ENCODE data around the gene CRIP2. TPM values are rescaled to one million over a fixed set of nuclear protein-coding genes. Genes with fewer than 3 reads are reported as not detected.

CRIP2 gene
- total and polyA plus RNA-seq, 9 of the 15 experiments (the other 6 are each of a cell fraction or from before 2014, with no cell fraction given) = 0.18 to 2.0 (median 0.69) TPM; not detected in 1

DNA sequence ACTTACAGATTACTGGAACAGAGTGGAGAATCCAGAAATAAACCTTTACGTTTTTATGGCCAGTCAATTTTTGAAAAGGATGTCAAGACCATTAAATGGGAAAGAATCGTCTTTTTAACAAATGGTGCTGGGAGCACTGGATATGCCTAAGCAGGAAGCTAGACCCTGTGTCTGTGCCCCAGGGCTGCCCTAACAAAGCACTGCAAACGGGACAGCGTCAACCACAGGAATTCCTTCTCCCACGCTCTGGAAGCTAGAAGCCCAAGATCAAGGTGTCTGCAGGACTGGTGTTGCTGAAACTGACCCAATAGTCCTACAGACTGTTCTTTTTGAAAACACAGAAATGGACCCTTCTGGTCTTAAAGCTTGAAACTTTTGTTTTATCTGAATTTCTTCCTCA lies 42.5 kb downstream of the CRIP2 start:
- H3K4me2 ChIP-seq (ENCODE audit: insufficient read depth, low read length) = no peak overlapping the region
- in situ Hi-C loops (cut with MboI) = no loop called here
- ATAC-seq (no peak), DNase-seq (ENCODE audit: extremely low read depth in 1 of 4, low spot score in 3 of 4) (no peak), FAIRE-seq (no peak)
- H4K20me1 ChIP-seq (replicated peaks; ENCODE audit: control insufficient read depth, insufficient read depth, low read length) = no peaks in the 10 kb centered on the region
- H3K9ac ChIP-seq (ENCODE audit: insufficient read depth in 1 of 2, low read depth in 2 of 2, low read length in 2 of 2) = no peak overlapping the region
- ChIA-PET POLR2A (no interaction called here), CTCF (ENCODE audit: low intra/inter-chr PET ratio) (no interaction called here)
- no peaks in the 10 kb centered on the region for H3K79me2 ChIP-seq (ENCODE audit: control insufficient read depth, insufficient read depth, low read length)
- H3K9me3 ChIP-seq (replicated peaks; ENCODE audit: control insufficient read depth, insufficient read depth, low read depth, low read length) = no peaks in the 10 kb centered on the region
- no peaks in the 10 kb centered on the region for H3K4me1 ChIP-seq (replicated peaks in 1 of 2; ENCODE audit: control insufficient read depth in 2 of 2, insufficient read depth in 2 of 2, low read length in 2 of 2)
- H3K4me3 ChIP-seq = no peak overlapping the region
- H3K36me3 ChIP-seq (ENCODE audit: control insufficient read depth, insufficient read depth, low read length) = no peaks in the 10 kb centered on the region
- H3K27ac ChIP-seq (ENCODE audit: extremely low read depth, low read depth, low read length) = no peak overlapping the region
- H3K9me1 ChIP-seq (ENCODE audit: control insufficient read depth, insufficient read depth, low read length) = no peaks in the 10 kb centered on the region
- peaks cover 5 to 10% of the 10 kb centered on the region in 2 experiments; a peak in 4 of 5 replicates for H3K27me3 ChIP-seq (ENCODE audit: control insufficient read depth in 2 of 2, insufficient read depth in 2 of 2, low read length in 2 of 2)
- intact Hi-C loops (cut with micrococcal nuclease) = no loop called here
- 0% methylated on average over 5 of the region's 5 CpGs for WGBS (ENCODE audit: insufficient coverage, low coverage, missing lambda C conversion rate)
- H2AFZ ChIP-seq (ENCODE audit: low read depth, low read length) = no peak overlapping the region
- no TSS peak for BruUV-seq (replicated peaks)
- no peak for TF ChIP-seq ZEB2 (IDR thresholded peaks at IDR 0.05)
- no peak for TF ChIP-seq HNRNPUL1 (IDR thresholded peaks at IDR 0.05; ENCODE audit: low read length)
- TF ChIP-seq, protein P1, sequence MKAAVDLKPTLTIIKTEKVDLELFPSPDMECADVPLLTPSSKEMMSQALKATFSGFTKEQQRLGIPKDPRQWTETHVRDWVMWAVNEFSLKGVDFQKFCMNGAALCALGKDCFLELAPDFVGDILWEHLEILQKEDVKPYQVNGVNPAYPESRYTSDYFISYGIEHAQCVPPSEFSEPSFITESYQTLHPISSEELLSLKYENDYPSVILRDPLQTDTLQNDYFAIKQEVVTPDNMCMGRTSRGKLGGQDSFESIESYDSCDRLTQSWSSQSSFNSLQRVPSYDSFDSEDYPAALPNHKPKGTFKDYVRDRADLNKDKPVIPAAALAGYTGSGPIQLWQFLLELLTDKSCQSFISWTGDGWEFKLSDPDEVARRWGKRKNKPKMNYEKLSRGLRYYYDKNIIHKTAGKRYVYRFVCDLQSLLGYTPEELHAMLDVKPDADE (conservative IDR thresholded peaks at IDR 0.05; ENCODE audit: control insufficient read depth, low read depth, low read length) = no peak
- TF ChIP-seq MXI1 (IDR thresholded peaks at IDR 0.05; ENCODE audit: low read depth, low read length) = no peak
- TF ChIP-seq BRD9 (IDR thresholded peaks at IDR 0.05; ENCODE audit: low read depth, partially characterized antibody) = no peak
- TF ChIP-seq SRF (CRISPR knock-in tag; IDR thresholded peaks at IDR 0.05) = no peak
- TF ChIP-seq, protein P2, sequence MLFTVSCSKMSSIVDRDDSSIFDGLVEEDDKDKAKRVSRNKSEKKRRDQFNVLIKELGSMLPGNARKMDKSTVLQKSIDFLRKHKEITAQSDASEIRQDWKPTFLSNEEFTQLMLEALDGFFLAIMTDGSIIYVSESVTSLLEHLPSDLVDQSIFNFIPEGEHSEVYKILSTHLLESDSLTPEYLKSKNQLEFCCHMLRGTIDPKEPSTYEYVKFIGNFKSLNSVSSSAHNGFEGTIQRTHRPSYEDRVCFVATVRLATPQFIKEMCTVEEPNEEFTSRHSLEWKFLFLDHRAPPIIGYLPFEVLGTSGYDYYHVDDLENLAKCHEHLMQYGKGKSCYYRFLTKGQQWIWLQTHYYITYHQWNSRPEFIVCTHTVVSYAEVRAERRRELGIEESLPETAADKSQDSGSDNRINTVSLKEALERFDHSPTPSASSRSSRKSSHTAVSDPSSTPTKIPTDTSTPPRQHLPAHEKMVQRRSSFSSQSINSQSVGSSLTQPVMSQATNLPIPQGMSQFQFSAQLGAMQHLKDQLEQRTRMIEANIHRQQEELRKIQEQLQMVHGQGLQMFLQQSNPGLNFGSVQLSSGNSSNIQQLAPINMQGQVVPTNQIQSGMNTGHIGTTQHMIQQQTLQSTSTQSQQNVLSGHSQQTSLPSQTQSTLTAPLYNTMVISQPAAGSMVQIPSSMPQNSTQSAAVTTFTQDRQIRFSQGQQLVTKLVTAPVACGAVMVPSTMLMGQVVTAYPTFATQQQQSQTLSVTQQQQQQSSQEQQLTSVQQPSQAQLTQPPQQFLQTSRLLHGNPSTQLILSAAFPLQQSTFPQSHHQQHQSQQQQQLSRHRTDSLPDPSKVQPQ (CRISPR knock-in tag; IDR thresholded peaks at IDR 0.05; ENCODE audit: borderline replicate concordance) = no peak
- no peak for TF ChIP-seq ZFX (CRISPR knock-in tag; IDR thresholded peaks at IDR 0.05)
- no peak for TF ChIP-seq ZNF274 (IDR thresholded peaks at IDR 0.05; ENCODE audit: borderline replicate concordance, low read depth, low read length)
- no peak for TF ChIP-seq PURB (CRISPR knock-in tag; IDR thresholded peaks at IDR 0.05; ENCODE audit: low read depth)
- no peak for TF ChIP-seq ZNF165 (CRISPR knock-in tag; IDR thresholded peaks at IDR 0.05; ENCODE audit: borderline replicate concordance)
- TF ChIP-seq ZNF57 (CRISPR knock-in tag; IDR thresholded peaks at IDR 0.05) = no peak
- no peak for TF ChIP-seq E2F3 (CRISPR knock-in tag; IDR thresholded peaks at IDR 0.05)
- TF ChIP-seq, protein P3, sequence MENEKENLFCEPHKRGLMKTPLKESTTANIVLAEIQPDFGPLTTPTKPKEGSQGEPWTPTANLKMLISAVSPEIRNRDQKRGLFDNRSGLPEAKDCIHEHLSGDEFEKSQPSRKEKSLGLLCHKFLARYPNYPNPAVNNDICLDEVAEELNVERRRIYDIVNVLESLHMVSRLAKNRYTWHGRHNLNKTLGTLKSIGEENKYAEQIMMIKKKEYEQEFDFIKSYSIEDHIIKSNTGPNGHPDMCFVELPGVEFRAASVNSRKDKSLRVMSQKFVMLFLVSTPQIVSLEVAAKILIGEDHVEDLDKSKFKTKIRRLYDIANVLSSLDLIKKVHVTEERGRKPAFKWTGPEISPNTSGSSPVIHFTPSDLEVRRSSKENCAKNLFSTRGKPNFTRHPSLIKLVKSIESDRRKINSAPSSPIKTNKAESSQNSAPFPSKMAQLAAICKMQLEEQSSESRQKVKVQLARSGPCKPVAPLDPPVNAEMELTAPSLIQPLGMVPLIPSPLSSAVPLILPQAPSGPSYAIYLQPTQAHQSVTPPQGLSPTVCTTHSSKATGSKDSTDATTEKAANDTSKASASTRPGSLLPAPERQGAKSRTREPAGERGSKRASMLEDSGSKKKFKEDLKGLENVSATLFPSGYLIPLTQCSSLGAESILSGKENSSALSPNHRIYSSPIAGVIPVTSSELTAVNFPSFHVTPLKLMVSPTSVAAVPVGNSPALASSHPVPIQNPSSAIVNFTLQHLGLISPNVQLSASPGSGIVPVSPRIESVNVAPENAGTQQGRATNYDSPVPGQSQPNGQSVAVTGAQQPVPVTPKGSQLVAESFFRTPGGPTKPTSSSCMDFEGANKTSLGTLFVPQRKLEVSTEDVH (IDR thresholded peaks at IDR 0.05; ENCODE audit: low read depth, partially characterized antibody) = no peak
- TF ChIP-seq, protein P4, sequence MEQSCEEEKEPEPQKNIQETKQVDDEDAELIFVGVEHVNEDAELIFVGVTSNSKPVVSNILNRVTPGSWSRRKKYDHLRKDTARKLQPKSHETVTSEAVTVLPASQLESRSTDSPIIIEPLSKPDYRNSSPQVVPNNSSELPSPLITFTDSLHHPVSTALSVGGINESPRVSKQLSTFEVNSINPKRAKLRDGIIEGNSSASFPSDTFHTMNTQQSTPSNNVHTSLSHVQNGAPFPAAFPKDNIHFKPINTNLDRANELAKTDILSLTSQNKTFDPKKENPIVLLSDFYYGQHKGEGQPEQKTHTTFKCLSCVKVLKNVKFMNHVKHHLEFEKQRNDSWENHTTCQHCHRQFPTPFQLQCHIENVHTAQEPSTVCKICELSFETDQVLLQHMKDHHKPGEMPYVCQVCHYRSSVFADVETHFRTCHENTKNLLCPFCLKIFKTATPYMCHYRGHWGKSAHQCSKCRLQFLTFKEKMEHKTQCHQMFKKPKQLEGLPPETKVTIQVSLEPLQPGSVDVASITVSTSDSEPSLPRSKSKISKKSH (CRISPR knock-in tag; IDR thresholded peaks at IDR 0.05) = no peak
- no peak for TF ChIP-seq SPI1 (IDR thresholded peaks at IDR 0.05; ENCODE audit: borderline replicate concordance, low read depth, low read length)
